Measurements from ENCODE around the gene DAB2IP. TPM values are rescaled to one million over a fixed set of nuclear protein-coding genes. Genes with fewer than 3 reads are reported as not detected.

The DAB2IP gene
- total RNA-seq, 1 experiment from 2014 or later = 52.6 TPM

GRCh38 chr9:121637713-121638220, 13.7 kb upstream of the DAB2IP start:
- H3K36me3 Mint-ChIP-seq = no peaks in the 10 kb centered on the region
- no peak for TF ChIP-seq ZNF512 (CRISPR knock-in tag; IDR thresholded peaks at IDR 0.05; ENCODE audit: borderline replicate concordance)
- TF ChIP-seq MXD4 (CRISPR knock-in tag; IDR thresholded peaks at IDR 0.05; ENCODE audit: borderline replicate concordance) = no peak
- no peak for TF ChIP-seq ZBTB43 (CRISPR knock-in tag; IDR thresholded peaks at IDR 0.05)
- TF ChIP-seq STAT6 (CRISPR knock-in tag; conservative IDR thresholded peaks at IDR 0.05; ENCODE audit: low read depth) = no peak
- no peak for TF ChIP-seq NR1H2 (CRISPR knock-in tag; IDR thresholded peaks at IDR 0.05)
- no peak for TF ChIP-seq ETV6 (CRISPR knock-in tag; IDR thresholded peaks at IDR 0.05)
- no peak for TF ChIP-seq MLX (CRISPR knock-in tag; IDR thresholded peaks at IDR 0.05)
- no peak for TF ChIP-seq FOXP1 (CRISPR knock-in tag; IDR thresholded peaks at IDR 0.05; ENCODE audit: borderline replicate concordance)
- no peak for TF ChIP-seq ZNF263 (CRISPR knock-in tag; IDR thresholded peaks at IDR 0.05; ENCODE audit: low read depth)
- TF ChIP-seq ZNF232 (CRISPR knock-in tag; IDR thresholded peaks at IDR 0.05) = no peak
- no peak for TF ChIP-seq ATF3 (CRISPR knock-in tag; conservative IDR thresholded peaks at IDR 0.05)
- no peak for TF ChIP-seq ZNF416 (CRISPR knock-in tag; IDR thresholded peaks at IDR 0.05)
- no peak for TF ChIP-seq MAX (CRISPR knock-in tag; IDR thresholded peaks at IDR 0.05)
- TF ChIP-seq ESRRA (CRISPR knock-in tag; IDR thresholded peaks at IDR 0.05; ENCODE audit: borderline replicate concordance) = no peak
- no peak for TF ChIP-seq ATF6 (CRISPR knock-in tag; IDR thresholded peaks at IDR 0.05)
- TF ChIP-seq E2F4 (CRISPR knock-in tag; IDR thresholded peaks at IDR 0.05; ENCODE audit: borderline replicate concordance, low read depth) = no peak
- TF ChIP-seq ZNF317 (CRISPR knock-in tag; IDR thresholded peaks at IDR 0.05; ENCODE audit: borderline replicate concordance, low read depth) = no peak
- no peak for TF ChIP-seq ZSCAN18 (CRISPR knock-in tag; IDR thresholded peaks at IDR 0.05)

More at GRCh38 chr9:121637713-121638220, 13.7 kb upstream of the DAB2IP start:
- POLR2A ChIA-PET = no interaction called here
- CTCF ChIA-PET = interaction anchor here (1.0 to 8.8 kb wide), 6 partner anchors 17 to 293 kb away, joined by 3 to 115 read pairs (median 6); no protein-coding TSS in a partner anchor
- DNase-seq (ENCODE audit: low spot score) (no peak), ATAC-seq (no peak)
- H3K4me1 Mint-ChIP-seq = peaks cover 46% of the 10 kb centered on the region
- H3K27me3 Mint-ChIP-seq (ENCODE audit: low read depth) = no peaks in the 10 kb centered on the region
- no peaks in the 10 kb centered on the region for H3K9me3 Mint-ChIP-seq
- H3K4me3 Mint-ChIP-seq = no peak overlapping the region
- H3K27ac Mint-ChIP-seq = peak overlapping the region; percentile 32; the same call in 1 of the 2 replicates
